22Rv1 (cell line): ENCODE measurements around the gene CARD11.
"Not testable (repeated sequence)": the region's sequence is repeated elsewhere in the genome, so short reads cannot be mapped to it uniquely, and the experiment has no call there.

Experiments used
- H3K27ac ChIP-seq: fragments of 450-650 bp; 2 replicates; pipeline ENCODE4 v1.5.1; 2017
- CTCF ChIP-seq: fragments of 450-650 bp; IDR thresholded peaks from 2 replicates; pipeline ENCODE4 v1.5.1; 2017; ENCODE audit warnings: mild to moderate bottlenecking
- ZFX ChIP-seq: fragments of 450-650 bp; IDR thresholded peaks from 2 replicates; pipeline ENCODE4 v1.6.1; 2017; ENCODE audit warnings: antibody characterized with exemption, borderline replicate concordance

Gene CARD11

GRCh38 chr7:3041986-3042675, 1.5 kb downstream of the CARD11 start:
- no peak overlapping the region for H3K27ac ChIP-seq
- TF ChIP-seq ZFX, result no peak
- TF ChIP-seq CTCF, result no peak

DNA sequence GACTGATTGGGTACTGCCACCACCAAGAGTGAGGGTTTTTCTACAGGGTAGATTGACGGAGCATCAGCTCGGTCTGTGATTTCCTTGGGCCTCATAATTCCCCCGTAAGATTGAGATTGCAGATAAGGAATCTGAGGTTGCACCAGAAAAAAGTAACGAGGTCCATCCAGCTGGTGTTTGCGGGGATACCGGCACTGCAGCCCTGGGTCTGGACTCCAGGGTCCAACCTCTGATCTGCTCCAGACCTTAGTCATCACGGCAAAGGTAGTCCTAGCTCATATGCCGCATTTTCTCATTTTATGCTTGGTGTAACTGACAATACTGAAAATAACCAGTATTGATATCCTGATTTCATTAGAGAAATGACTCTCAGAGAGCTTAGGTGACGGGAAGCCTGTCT, 3.9 kb downstream of the CARD11 start:
- H3K27ac ChIP-seq, result no peak overlapping the region
- no peak for TF ChIP-seq ZFX
- no peak for TF ChIP-seq CTCF

DNA sequence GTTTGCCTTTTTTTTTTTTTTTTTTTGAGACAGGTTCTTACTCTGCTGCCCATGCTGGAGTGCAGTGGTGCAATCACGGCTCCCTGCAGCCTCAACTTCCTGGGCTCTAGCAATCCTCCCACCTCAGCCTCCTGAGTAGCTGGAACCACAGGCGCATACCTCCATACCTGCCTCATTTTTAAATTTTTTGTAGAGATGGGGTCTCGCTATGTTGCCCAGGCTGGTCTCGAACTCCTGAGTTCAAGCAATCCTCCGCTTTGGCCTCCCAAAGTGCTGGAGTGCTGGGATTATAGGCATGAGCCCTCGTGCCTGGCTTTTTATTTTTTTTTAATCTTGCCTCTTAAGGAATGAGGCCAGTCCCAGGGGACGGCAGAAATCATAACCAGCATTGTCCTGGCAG, 5.7 kb downstream of the CARD11 start:
- not testable (repeated sequence) for H3K27ac ChIP-seq

GRCh38 chr7:3037259-3037658, 6.4 kb downstream of the CARD11 start:
- H3K27ac ChIP-seq, result no peak overlapping the region
- TF ChIP-seq ZFX (no peak), CTCF (no peak)

GRCh38 chr7:3034591-3035150, 9.0 kb downstream of the CARD11 start:
- no peak overlapping the region for H3K27ac ChIP-seq
- TF ChIP-seq CTCF (no peak), ZFX (no peak)

DNA sequence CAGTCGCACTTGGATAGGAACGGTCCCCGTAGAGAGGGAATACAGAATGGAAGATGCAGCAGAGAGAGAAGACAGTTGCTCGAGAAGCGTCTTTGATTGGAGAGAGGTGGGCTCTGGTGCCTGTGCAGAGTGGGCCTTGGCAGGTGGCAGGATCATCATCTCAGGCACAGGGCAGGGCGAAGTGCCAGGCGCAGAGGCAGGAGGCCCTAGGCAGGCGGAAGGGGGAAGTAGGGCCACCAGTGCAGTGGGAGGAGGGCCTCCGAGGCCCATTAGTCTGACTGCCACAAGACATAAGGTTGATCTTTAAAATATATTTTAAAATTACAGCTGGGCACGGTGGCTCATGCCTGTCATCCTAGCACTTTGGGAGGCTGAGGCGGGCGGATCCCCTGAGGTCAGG, 10.1 kb downstream of the CARD11 start:
- no peak overlapping the region for H3K27ac ChIP-seq
- TF ChIP-seq ZFX (no peak), CTCF (no peak)

GRCh38 chr7:3033136-3033535, 10.5 kb downstream of the CARD11 start:
- no peak overlapping the region for H3K27ac ChIP-seq

More at GRCh38 chr7:3033136-3033535, 10.5 kb downstream of the CARD11 start:
- no peak for TF ChIP-seq ZFX
- TF ChIP-seq CTCF, result no peak
